ENCODE data around the gene TBX19.

Gene TBX19

GRCh38 chr1:168320149-168320548 is 39.5 kb downstream of the TBX19 start:
- DNase-seq (ENCODE audit: low read depth in 1 of 2, low spot score in 1 of 2), result no peak

GRCh38 chr1:168320800-168321450 is 40.2 kb downstream of the TBX19 start:
- no peak for DNase-seq (ENCODE audit: low read depth in 1 of 2, low spot score in 1 of 2)

- no peak for DNase-seq (ENCODE audit: low read depth in 1 of 2, low spot score in 1 of 2)
These were observed 41.3 kb downstream of the TBX19 start for GRCh38 chr1:168321945-168322344.

- no peak for DNase-seq (ENCODE audit: low read depth in 1 of 2, low spot score in 1 of 2)
These were observed 44.2 kb downstream of the TBX19 start for GRCh38 chr1:168324745-168325425.

GRCh38 chr1:168328731-168329364 is 48.2 kb downstream of the TBX19 start:
- no peak for DNase-seq (ENCODE audit: low read depth in 1 of 2, low spot score in 1 of 2)

- DNase-seq (ENCODE audit: low read depth in 1 of 2, low spot score in 1 of 2), result no peak
These were observed 49.6 kb downstream of the TBX19 start for GRCh38 chr1:168330285-168330684.

GRCh38 chr1:168331569-168331968 is 50.9 kb downstream of the TBX19 start:
- DNase-seq (ENCODE audit: low read depth in 1 of 2, low spot score in 1 of 2), result no peak

GRCh38 chr1:168333562-168334276 is 53.0 kb downstream of the TBX19 start:
- DNase-seq (ENCODE audit: low read depth in 1 of 2, low spot score in 1 of 2), result no peak

- DNase-seq (ENCODE audit: low read depth in 1 of 2, low spot score in 1 of 2), result no peak
These were observed 54.8 kb downstream of the TBX19 start for GRCh38 chr1:168335500-168335899.

GRCh38 chr1:168338589-168339503 is 58.2 kb downstream of the TBX19 start:
- DNase-seq (ENCODE audit: low read depth in 1 of 2, low spot score in 1 of 2), result no peak

GRCh38 chr1:168340781-168341482 is 60.3 kb downstream of the TBX19 start:
- no peak for DNase-seq (ENCODE audit: low read depth in 1 of 2, low spot score in 1 of 2)

- no peak for DNase-seq (ENCODE audit: low read depth in 1 of 2, low spot score in 1 of 2)
These were observed 60.9 kb downstream of the TBX19 start for GRCh38 chr1:168341483-168341975.

- peak; percentile 66 to 80 for DNase-seq (ENCODE audit: low read depth in 1 of 2, low spot score in 1 of 2)
These were observed 62.0 kb downstream of the TBX19 start for GRCh38 chr1:168342572-168343280.

GRCh38 chr1:168343566-168343965 is 62.9 kb downstream of the TBX19 start:
- no peak for DNase-seq (ENCODE audit: low read depth in 1 of 2, low spot score in 1 of 2)

- no peak for DNase-seq (ENCODE audit: low read depth in 1 of 2, low spot score in 1 of 2)
These were observed 63.8 kb downstream of the TBX19 start for GRCh38 chr1:168344517-168344916.

- DNase-seq (ENCODE audit: low read depth in 1 of 2, low spot score in 1 of 2), result no peak
These were observed 65.3 kb downstream of the TBX19 start for GRCh38 chr1:168345939-168346338.

GRCh38 chr1:168347630-168348029 is 67.0 kb downstream of the TBX19 start:
- DNase-seq (ENCODE audit: low read depth in 1 of 2, low spot score in 1 of 2), result no peak

- no peak for DNase-seq (ENCODE audit: low read depth in 1 of 2, low spot score in 1 of 2)
These were observed 67.6 kb downstream of the TBX19 start for GRCh38 chr1:168348146-168348709.

Measured in activated CD4-positive, alpha-beta T cell treated with anti-CD3 and anti-CD28 coated beads, Interleukin-2, amount 50 U/mL, for 24 hours (primary cell).